ENCODE results near the gene SNCG.

GRCh38 chr10:86976362-86977056, 18.1 kb downstream of the SNCG start:
- TF ChIP-seq CTCF (IDR thresholded peaks at IDR 0.05) (no peak), POLR2A (IDR thresholded peaks at IDR 0.05) (no peak)
